Panc1 (cell line): ENCODE results near the gene STRADB.

Source experiments
- CTCF ChIP-seq: fragments of 450-650 bp; IDR thresholded peaks from 2 replicates; pipeline ENCODE4 v1.5.1; 2017; ENCODE audit warnings: mild to moderate bottlenecking
- POLR2AphosphoS5 ChIP-seq: IDR thresholded peaks from 2 replicates; pipeline ENCODE4 v1.6.1; 2012; ENCODE audit warnings: mild to moderate bottlenecking, low read depth, low read length, moderate library complexity

GRCh38 chr2:201433394-201433995 lies 18.0 kb upstream of the STRADB start:
- TF ChIP-seq CTCF: no peak
- TF ChIP-seq POLR2AphosphoS5: no peak
